Kidney (tissue), 14 donors: ENCODE data around the gene C1QTNF7. TPM values are rescaled to one million over a fixed set of nuclear protein-coding genes. Genes with fewer than 3 reads are reported as not detected.

Source experiments
- DNase-seq, 5 donors: peaks; one replicate each; pipeline ENCODE4 v3.0.0-alpha.2; 2013 to 2020
- FAIRE-seq: peaks from 2 replicates; lab custom pipeline; 2012; peaks lifted over from hg19 to GRCh38; lab: Jason Lieb, UNC
- H3K27ac ChIP-seq, 2 donors: one replicate each; pipeline ENCODE4 v1.7.0; 2013; ENCODE audit warnings: low read depth in 2 of 2, low read length in 2 of 2, inconsistent platforms in 1 of 2
- H3K27me3 ChIP-seq: one replicate; pipeline ENCODE4 v1.7.1; 2013; ENCODE audit warnings: low read length, inconsistent platforms; ENCODE audit not compliant: control insufficient read depth, insufficient read depth
- H3K36me3 ChIP-seq, 3 donors: one replicate each; pipeline versions ENCODE4 v1.7.0 to v1.7.1; 2013; ENCODE audit warnings: low read length in 3 of 3, control low read depth in 1 of 3, inconsistent platforms in 1 of 3; ENCODE audit not compliant: insufficient read depth in 3 of 3, control insufficient read depth in 2 of 3
- H3K4me1 ChIP-seq, 3 donors: one replicate each; pipeline versions ENCODE4 v1.7.0 to v1.7.1; 2013; ENCODE audit warnings: low read length in 3 of 3, inconsistent platforms in 1 of 3, low read depth in 1 of 3; ENCODE audit not compliant: control insufficient read depth in 2 of 3, insufficient read depth in 2 of 3
- H3K4me3 ChIP-seq, 3 donors: one replicate each; pipeline versions ENCODE4 v1.7.0 to v1.8.1; 2013; ENCODE audit warnings: low read length in 3 of 3, control low read depth in 1 of 3, inconsistent platforms in 1 of 3
- H3K9ac ChIP-seq, 3 donors: one replicate each; pipeline versions ENCODE4 v1.7.0 to v1.7.1; 2013; ENCODE audit warnings: low read length in 3 of 3, control low read depth in 1 of 3, inconsistent platforms in 1 of 3
- H3K9me3 ChIP-seq, 3 donors: one replicate each; pipeline versions ENCODE4 v1.7.0 to v1.7.1; 2013; ENCODE audit warnings: low read length in 3 of 3, control low read depth in 1 of 3, inconsistent platforms in 1 of 3; ENCODE audit not compliant: control insufficient read depth in 2 of 3, insufficient read depth in 1 of 3
- CTCF ChIP-seq: IDR thresholded peaks from 3 replicates; pipeline ENCODE4 v1.5.1; 2012; ENCODE audit warnings: mild to moderate bottlenecking, moderate library complexity, borderline replicate concordance; ENCODE audit not compliant: insufficient read depth; ENCODE audit errors: extremely low read depth
- intact Hi-C: fragments of 100-400 bp; cut with DNase I; formaldehyde crosslinking; loops from one replicate; pipeline ENCODE4 v1.11.1; 2022
- polyA plus RNA-seq: library from polyadenylated mRNA; stranded (reverse); fragments of 350-450 nt; fragmentation: Illumina TruSeq; extraction: RNeasy Lipid Tissue Mini Kit (QIAGEN cat#74804); gene quantifications from one replicate; pipeline ENCODE4 v1.2.3, GENCODE V29; 2014; ENCODE audit warnings: low read depth, low replicate concordance; ENCODE audit not compliant: insufficient read depth
- total RNA-seq: library from RNA; stranded (reverse); fragmentation: NEBNext Ultra II Directional; extraction: Animal tissue kit (Norgen Biotek cat#: 25700); gene quantifications from one replicate; pipeline ENCODE4 v1.2.1, GENCODE V29; 2021
- donor health status: control.
- donor health status: control.
- donor health status: control.
- donor health status: control.
- donor health status: control.
- donor health status: DM: yes; HTN: yes; CAD: no.
- donor health status: Normal renal cell carcinoma (clear cell type).

Gene C1QTNF7
- total and polyA plus RNA-seq, 2 donors from 2014 or later, result 2.2 to 5.3 TPM

- peaks cover 0 to 10% (median 0%) of the 10 kb centered on the region in 3 donors for H3K4me1 ChIP-seq
- intact Hi-C loops, result no loop called here
- DNase-seq (peak in 1 of 5 donors; percentile 15), FAIRE-seq (no peak)
- H3K27ac ChIP-seq, result no peak overlapping the region
- H3K27me3 ChIP-seq, result no peaks in the 10 kb centered on the region
- no peak for TF ChIP-seq CTCF
- H3K9me3 ChIP-seq, result no peaks in the 10 kb centered on the region
- H3K4me3 ChIP-seq, result no peak overlapping the region
- no peak overlapping the region for H3K9ac ChIP-seq
- H3K36me3 ChIP-seq, result no peaks in the 10 kb centered on the region
Observed at GRCh38 chr4:15398732-15399131, 29.1 kb upstream of the C1QTNF7 start.

GRCh38 chr4:15400226-15400625, 27.6 kb upstream of the C1QTNF7 start:
- no peak for TF ChIP-seq CTCF
- H3K27ac ChIP-seq, result no peak overlapping the region
- no peak overlapping the region for H3K4me3 ChIP-seq
- H3K36me3 ChIP-seq, result no peaks in the 10 kb centered on the region
- no peaks in the 10 kb centered on the region for H3K27me3 ChIP-seq
- peaks cover 0 to 10% (median 0%) of the 10 kb centered on the region in 3 donors for H3K4me1 ChIP-seq
- DNase-seq (peak in 2 of 5 donors; percentile 70 to 75), FAIRE-seq (no peak)
- H3K9ac ChIP-seq, result no peak overlapping the region
- H3K9me3 ChIP-seq, result no peaks in the 10 kb centered on the region
- intact Hi-C loops, result no loop called here

GRCh38 chr4:15400981-15401671, 26.7 kb upstream of the C1QTNF7 start:
- no peak overlapping the region for H3K27ac ChIP-seq
- no peaks in the 10 kb centered on the region for H3K36me3 ChIP-seq
- peak in 4 of 5 donors; percentile 22 to 85 (median 52) for DNase-seq
- no peak overlapping the region for H3K9ac ChIP-seq
- peaks cover 0 to 10% (median 0%) of the 10 kb centered on the region in 3 donors for H3K4me1 ChIP-seq
- H3K4me3 ChIP-seq, result no peak overlapping the region
- no peaks in the 10 kb centered on the region for H3K27me3 ChIP-seq
- H3K9me3 ChIP-seq, result no peaks in the 10 kb centered on the region
- TF ChIP-seq CTCF, result no peak
- intact Hi-C loops, result no loop called here
- no peak for FAIRE-seq
